ENCODE measurements around the gene MYO1G.
A peak's percentile ranks its signal among the peaks of the same experiment; 100 is the strongest.

Gene MYO1G

GRCh38 chr7:44965937-44966730, 12.7 kb downstream of the MYO1G start:
- DNase-seq = no peak

GRCh38 chr7:44965441-44965903, 13.3 kb downstream of the MYO1G start:
- DNase-seq = peak in 1 of 2 donors; percentile 7

- peak; percentile 17 to 18 for DNase-seq
Measured at GRCh38 chr7:44964831-44965440, 13.9 kb downstream of the MYO1G start.

- peak in 1 of 2 donors; percentile 16 for DNase-seq
Measured at GRCh38 chr7:44964384-44964830, 14.4 kb downstream of the MYO1G start.

- peak in 1 of 2 donors; percentile 5 for DNase-seq
Measured at GRCh38 chr7:44963364-44964290, 15.2 kb downstream of the MYO1G start.

GRCh38 chr7:44962483-44963251, 16.1 kb downstream of the MYO1G start:
- DNase-seq = peak in 1 of 2 donors; percentile 16

GRCh38 chr7:44961844-44962482, 16.9 kb downstream of the MYO1G start:
- peak in 1 of 2 donors; percentile 14 for DNase-seq

- DNase-seq = peak in 1 of 2 donors; percentile 14
Measured at GRCh38 chr7:44960011-44960580, 18.7 kb downstream of the MYO1G start.

GRCh38 chr7:44959433-44959951, 19.3 kb downstream of the MYO1G start:
- DNase-seq = peak in 1 of 2 donors; percentile 49

GRCh38 chr7:44958645-44959344, 20.0 kb downstream of the MYO1G start:
- no peak for DNase-seq

GRCh38 chr7:44956157-44956766, 22.6 kb downstream of the MYO1G start:
- DNase-seq = peak in 1 of 2 donors; percentile 6

GRCh38 chr7:44955733-44956132, 23.1 kb downstream of the MYO1G start:
- DNase-seq = no peak

- DNase-seq = no peak
Measured at GRCh38 chr7:44953156-44953555, 25.7 kb downstream of the MYO1G start.

GRCh38 chr7:44949303-44949702, 29.5 kb downstream of the MYO1G start:
- DNase-seq = no peak

- DNase-seq = no peak
Measured at GRCh38 chr7:44945479-44945878, 33.3 kb downstream of the MYO1G start.

GRCh38 chr7:44944821-44945220, 34.0 kb downstream of the MYO1G start:
- no peak for DNase-seq

GRCh38 chr7:44943631-44944030, 35.2 kb downstream of the MYO1G start:
- DNase-seq = no peak

- no peak for DNase-seq
Measured at GRCh38 chr7:44937426-44937825, 41.4 kb downstream of the MYO1G start.

GRCh38 chr7:44936322-44936721, 42.5 kb downstream of the MYO1G start:
- no peak for DNase-seq

GRCh38 chr7:44935583-44935982, 43.2 kb downstream of the MYO1G start:
- DNase-seq = no peak

All from stimulated activated CD4-positive, alpha-beta T cell treated with anti-CD3 and anti-CD28 coated beads, Interleukin-2, amount 100 ng/mL, for 24 hours (primary cell).